Activated naive CD4-positive, alpha-beta T cell treated with anti-CD3 and anti-CD28 coated beads, Interleukin-2, amount 50 U/mL, for 16 hours (primary cell): Measurements from ENCODE around the gene HMGN2.
"Not testable (repeated sequence)": the region's sequence is repeated elsewhere in the genome, so short reads cannot be mapped to it uniquely, and the experiment has no call there.

Experiments
- DNase-seq: peaks from one replicate; pipeline ENCODE4 v3.0.0-alpha.2; 2020

Gene HMGN2

DNA sequence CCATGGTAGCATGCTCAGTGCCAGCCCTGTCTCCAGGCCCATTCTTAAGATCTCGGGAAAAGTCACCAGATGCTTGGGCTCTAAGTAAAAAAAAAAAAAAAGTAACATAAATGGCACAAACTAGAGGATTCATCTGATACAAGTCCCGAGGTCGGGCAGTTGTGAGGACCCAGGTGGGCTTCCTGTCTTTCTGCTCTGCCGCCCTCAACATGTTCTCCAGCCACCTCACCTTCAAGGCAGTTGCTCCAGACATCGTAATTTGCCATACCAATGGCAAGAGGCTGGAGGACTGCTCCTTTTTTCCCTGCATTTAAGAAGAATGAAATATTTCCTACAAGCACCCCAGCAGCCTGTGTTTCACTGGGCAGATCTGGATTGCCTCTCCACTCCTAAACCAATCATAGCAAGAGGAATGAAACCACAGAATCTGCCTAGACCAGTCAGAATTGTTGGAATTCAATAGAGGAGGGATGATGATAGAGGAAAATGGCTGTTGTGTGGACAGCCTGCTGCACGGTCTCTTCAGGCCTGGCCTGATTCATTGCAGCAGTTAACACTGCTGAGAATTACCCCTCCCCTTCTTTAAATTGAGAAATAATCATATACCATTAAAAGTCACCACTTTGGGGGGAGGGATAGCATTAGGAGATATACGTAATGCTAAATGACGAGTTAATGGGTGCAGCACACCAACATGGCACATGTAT lies 5.4 kb downstream of the HMGN2 start:
- no peak for DNase-seq

- no peak for DNase-seq
Measured at GRCh38 chr1:26478159-26478558, 5.9 kb downstream of the HMGN2 start.

- no peak for DNase-seq
Measured at GRCh38 chr1:26478988-26479387, 6.7 kb downstream of the HMGN2 start.

DNA sequence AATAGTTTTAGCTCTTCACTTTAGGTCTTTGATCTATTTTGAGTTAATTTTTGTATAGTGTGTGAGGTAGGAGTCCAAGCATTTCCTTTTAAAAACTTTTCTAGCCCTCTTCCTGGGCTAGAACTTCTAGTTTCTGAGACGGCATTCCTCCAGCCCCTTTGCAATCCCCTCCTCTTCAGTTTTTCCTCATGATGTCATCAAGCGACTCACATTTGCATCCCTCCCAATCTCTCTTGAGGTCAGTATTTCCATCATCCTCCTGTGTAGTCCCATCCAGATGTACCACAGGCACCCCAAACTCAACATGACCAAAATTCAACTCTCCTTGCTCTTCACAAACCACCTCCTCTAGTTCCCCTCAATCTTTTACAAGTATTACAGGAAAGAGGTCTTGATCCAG lies 10.7 kb downstream of the HMGN2 start:
- no peak for DNase-seq

DNA sequence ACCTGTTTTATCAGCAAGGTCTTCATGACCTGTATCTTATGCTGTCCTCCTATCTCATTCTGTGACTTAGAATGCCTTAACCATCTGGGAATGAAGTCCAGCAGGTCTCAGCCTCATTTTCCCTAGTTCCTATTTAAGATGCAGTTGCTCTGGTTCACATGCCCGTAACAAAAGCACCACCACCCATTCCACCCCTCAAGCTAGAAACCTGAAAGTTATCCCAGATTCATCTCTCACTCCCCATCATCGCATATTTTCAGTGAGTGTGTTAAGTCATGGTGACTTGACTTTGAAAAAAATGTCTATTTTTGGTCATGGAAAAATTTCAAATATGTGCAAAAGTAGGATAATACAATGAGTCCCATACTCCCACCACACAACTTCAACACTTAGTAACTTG lies 11.7 kb downstream of the HMGN2 start:
- no peak for DNase-seq

DNA sequence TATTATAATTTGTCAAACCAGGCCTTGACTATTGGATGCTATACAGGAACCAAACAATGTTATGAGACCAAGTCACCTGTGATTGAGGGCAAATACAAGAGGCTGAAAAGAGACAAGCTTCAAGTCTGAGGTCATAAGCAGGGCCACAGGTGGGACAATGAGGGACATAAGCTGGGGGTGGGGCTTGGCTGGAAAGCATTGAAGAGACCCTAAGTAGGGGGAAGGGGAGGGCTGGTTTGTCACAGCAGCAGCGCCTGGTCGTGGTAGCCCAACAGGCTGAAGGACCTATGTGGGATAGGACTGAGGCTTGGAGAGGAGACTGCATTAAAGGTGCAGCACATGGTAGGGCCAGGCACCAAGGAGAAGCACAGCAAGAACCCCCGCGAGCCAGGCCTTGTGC lies 17.9 kb downstream of the HMGN2 start:
- DNase-seq: no peak

DNA sequence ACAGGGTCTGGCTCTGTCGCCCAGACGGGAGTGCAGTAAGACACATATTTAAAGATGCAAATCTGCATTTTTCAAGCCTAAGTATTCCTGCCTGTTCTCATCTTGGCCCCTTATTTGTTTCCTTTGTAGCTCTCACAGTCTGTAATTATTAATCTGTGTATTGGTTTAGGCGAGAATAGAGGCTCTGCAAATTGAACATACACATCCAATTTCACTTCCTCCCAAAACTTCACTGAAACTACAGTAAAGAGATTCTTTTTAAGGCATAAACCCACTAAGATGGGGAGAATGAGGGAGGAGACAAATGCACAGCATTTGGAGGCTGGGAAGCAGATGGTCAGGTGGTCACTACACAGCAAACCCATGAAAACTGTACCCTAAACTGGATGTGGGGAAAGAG lies 21.0 kb downstream of the HMGN2 start:
- DNase-seq: no peak

- no peak for DNase-seq
Measured at GRCh38 chr1:26493938-26494337, 21.7 kb downstream of the HMGN2 start.

- no peak for DNase-seq
Measured at GRCh38 chr1:26496861-26497260, 24.6 kb downstream of the HMGN2 start.

GRCh38 chr1:26498894-26499293 lies 26.7 kb downstream of the HMGN2 start:
- no peak for DNase-seq

DNA sequence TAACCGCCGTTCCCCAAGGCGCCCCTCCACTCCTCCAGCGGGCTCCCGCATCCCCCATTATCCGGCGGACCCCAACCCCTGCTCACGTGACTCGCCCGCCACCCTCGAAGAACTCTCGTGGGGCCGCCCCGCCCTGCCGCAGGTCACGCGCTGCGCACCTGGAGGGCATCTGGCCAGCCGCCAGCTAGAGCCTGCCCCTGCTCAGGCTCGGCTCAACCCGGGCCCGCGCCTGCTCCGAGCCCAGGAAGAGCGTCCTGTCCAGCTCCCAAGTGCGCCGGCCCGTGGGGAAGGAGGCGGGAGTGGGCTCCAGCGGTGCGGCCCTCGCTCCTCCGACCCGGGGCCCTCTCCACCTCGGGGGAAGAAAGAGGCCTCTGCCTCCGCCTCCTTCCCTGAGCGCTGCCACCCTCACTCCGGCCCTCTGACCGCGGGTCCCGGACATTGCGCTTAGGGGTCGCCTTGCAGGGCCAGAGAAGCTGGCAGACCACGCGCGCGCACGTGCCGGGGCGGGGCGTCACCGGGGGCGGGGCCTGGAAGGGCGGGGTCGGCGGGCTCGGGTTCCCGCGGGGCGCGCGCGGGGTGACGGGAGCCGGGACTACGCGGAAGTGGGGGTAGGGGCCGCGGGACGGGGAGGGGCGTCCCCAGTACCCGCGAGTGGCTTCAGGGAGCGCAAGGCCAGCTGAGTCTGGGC lies 28.4 kb downstream of the HMGN2 start:
- DNase-seq: peak; percentile 90

- not testable (repeated sequence) for DNase-seq
Measured at GRCh38 chr1:26510711-26511110, 38.5 kb downstream of the HMGN2 start.

GRCh38 chr1:26515836-26516235 lies 43.6 kb downstream of the HMGN2 start:
- DNase-seq: not testable (repeated sequence)

DNA sequence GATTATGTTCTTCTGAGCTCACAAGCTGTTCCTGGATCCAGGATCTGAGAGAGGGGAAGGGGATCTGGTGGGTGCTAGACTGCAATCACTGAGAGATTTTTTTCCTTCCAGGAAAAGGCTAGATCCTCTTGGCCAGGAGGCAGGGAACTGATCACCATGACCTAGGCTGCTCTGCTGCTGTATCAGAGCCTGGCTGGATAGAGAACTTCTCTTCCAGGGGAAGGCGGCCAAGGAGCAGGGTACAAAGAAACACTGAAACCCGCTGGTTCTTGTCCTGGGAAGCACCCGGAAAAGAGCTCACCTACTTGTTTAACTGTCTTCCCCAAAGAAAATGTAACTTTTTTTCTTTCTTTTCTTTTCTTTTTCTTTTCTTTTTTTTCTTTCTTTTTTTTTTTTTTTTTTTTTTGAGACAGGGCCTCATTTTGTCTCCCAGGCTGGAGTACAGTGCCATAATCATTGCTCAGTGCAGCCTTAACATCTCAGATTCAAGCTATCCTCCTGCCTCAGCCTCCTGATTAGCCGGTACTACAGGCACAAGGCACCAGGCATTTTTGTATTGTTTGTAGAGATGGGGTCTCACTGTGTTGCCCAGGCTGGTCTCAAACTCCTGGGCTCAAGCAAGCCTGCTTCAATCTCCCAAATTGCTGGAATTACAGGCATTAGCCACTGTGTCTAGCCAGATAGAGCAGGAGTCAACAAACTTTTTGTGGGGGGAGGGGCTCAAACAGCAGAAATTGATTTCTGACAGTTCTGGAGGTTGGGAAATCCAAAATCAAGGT lies 44.9 kb downstream of the HMGN2 start:
- no peak for DNase-seq

GRCh38 chr1:26517766-26518049 lies 45.5 kb downstream of the HMGN2 start:
- no peak for DNase-seq

- no peak for DNase-seq
Measured at GRCh38 chr1:26518355-26518754, 46.1 kb downstream of the HMGN2 start.

DNA sequence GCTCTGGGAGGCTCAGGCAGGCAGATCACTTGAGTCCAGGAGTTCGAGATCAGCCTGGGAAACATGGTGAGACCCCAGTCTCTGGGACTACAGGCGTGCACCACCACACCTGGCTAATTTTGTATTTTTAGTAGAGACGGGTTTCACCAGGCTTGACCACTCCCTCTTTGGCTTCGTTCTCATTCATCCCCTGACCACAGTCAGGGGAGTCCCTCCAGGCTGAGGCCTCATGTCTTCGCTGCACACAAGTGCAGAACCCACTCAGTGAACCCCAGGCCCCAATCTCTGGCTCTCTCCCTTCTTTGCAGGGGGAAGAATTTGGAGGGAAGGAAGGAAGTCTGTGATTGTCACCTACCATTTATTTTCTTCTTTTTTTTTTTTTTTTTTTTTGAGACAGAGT lies 48.1 kb downstream of the HMGN2 start:
- DNase-seq: no peak

DNA sequence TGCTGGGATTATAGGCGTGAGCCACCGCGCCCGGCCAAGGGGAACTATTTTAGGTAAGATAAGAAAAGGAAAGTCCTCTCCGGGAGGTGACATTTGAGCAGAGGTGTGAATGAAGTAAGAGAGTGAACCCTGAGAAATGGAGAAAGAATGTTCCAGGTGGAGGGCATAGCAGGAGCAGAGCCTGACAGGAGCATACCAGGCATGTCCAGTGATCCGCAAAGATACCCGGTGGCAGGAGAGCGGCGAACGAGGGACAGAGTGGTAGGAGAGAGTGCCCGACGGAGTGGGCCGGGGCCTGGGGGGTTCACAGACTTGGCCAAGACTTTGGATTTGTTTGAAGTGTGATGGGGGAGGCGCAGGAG lies 49.4 kb downstream of the HMGN2 start:
- DNase-seq: no peak

GRCh38 chr1:26522073-26522472 lies 49.8 kb downstream of the HMGN2 start:
- DNase-seq: no peak

GRCh38 chr1:26524181-26524580 lies 51.9 kb downstream of the HMGN2 start:
- no peak for DNase-seq
